Sigmoid colon (tissue), 7 donors: ENCODE data around the gene USP9X. TPM values are rescaled to one million over a fixed set of nuclear protein-coding genes. Genes with fewer than 3 reads are reported as not detected.

Experiments used
- DNase-seq: peaks from one replicate; pipeline ENCODE4 v3.0.0-alpha.2; 2019
- H3K27ac ChIP-seq, 4 donors: fragments of 200-600 bp; sonication (generic); one replicate each; pipeline ENCODE4 v1.5.1; 2016 to 2019; ENCODE audit warnings: mild to moderate bottlenecking in 1 of 4
- H3K27me3 ChIP-seq, 3 donors: fragments of 200-600 bp; sonication (generic); one replicate each; pipeline ENCODE4 v1.5.1; 2019; ENCODE audit warnings: mild to moderate bottlenecking in 1 of 3
- H3K36me3 ChIP-seq, 4 donors: fragments of 200-600 bp; sonication (generic); one replicate each; pipeline ENCODE4 v1.5.1; 2016 to 2019
- H3K4me1 ChIP-seq, 4 donors: fragments of 200-600 bp; sonication (generic); one replicate each; pipeline ENCODE4 v1.5.1; 2017 to 2019
- H3K4me3 ChIP-seq, 4 donors: fragments of 200-600 bp; sonication (generic); one replicate each; pipeline ENCODE4 v1.5.1; 2017 to 2019; ENCODE audit warnings: mild to moderate bottlenecking in 2 of 4, moderate library complexity in 1 of 4
- H3K9me3 ChIP-seq, 4 donors: fragments of 200-600 bp in 3 of 4; sonication (generic) in 3 of 4; one replicate each; pipeline versions ENCODE4 v1.5.1 to v1.6.1; 2013 to 2019
- EP300 ChIP-seq, 4 donors: sonication (generic); formaldehyde crosslinking; IDR thresholded peaks; one replicate each; pipeline ENCODE4 v1.6.1; 2017; ENCODE audit warnings: antibody characterized with exemption in 4 of 4
- POLR2A ChIP-seq, 2 donors: fragments of 450-650 bp; IDR thresholded peaks; one replicate each; pipeline ENCODE4 v1.6.1; 2016; ENCODE audit warnings: antibody characterized with exemption in 2 of 2, mild to moderate bottlenecking in 2 of 2, moderate library complexity in 2 of 2
- POLR2AphosphoS5 ChIP-seq, 4 donors: sonication (generic); formaldehyde crosslinking; IDR thresholded peaks; one replicate each; pipeline ENCODE4 v1.6.1; 2017; ENCODE audit warnings: antibody characterized with exemption in 4 of 4
- WGBS, 2 donors: extraction: QIAGEN DNeasy Blood & Tissue Kit; methylation state at CpG; one replicate each; pipeline ENCODE4 v1.1.7; 2013; 5-methylcytosine and 5-hydroxymethylcytosine counted together
- intact Hi-C: fragments of 100-400 bp; cut with DNase I; formaldehyde crosslinking; loops from one replicate; pipeline ENCODE4 v1.15.1; 2023
- polyA plus RNA-seq, 3 donors: library from polyadenylated mRNA; stranded (reverse); fragments of 200-250 nt; gene quantifications; one replicate each; pipeline ENCODE4 v1.2.3, GENCODE V29; 2013
- total RNA-seq, 4 donors: library from RNA; depleted of rRNA; stranded (reverse); fragments of >200 nt; gene quantifications; one replicate each; pipeline ENCODE4 v1.1.0, GENCODE V29; 2016
- TF ChIP-seq, protein P1 (sequence below), 4 experiments: fragments of 450-650 bp in 3 of 4; fragments of 200-600 bp in 1 of 4; IDR thresholded peaks; one replicate each; pipeline ENCODE4 v1.5.1; 2016 to 2019; ENCODE audit warnings: antibody characterized with exemption in 4 of 4, mild to moderate bottlenecking in 3 of 4, moderate library complexity in 2 of 4
- donor health status: healthy with polysubstance abuse.
- donor health status: Bipolar disorder and iron deficiency.
- donor health status: healthy.

USP9X gene
- 10 to 100 TPM; 64.3 to 84.5 (median 73.6) TPM for total RNA-seq
- polyA plus RNA-seq = 10 to 100 TPM in 2 of 3 donors, 1 to 10 TPM in 1; 9.6 to 18.7 (median 12.0) TPM

DNA sequence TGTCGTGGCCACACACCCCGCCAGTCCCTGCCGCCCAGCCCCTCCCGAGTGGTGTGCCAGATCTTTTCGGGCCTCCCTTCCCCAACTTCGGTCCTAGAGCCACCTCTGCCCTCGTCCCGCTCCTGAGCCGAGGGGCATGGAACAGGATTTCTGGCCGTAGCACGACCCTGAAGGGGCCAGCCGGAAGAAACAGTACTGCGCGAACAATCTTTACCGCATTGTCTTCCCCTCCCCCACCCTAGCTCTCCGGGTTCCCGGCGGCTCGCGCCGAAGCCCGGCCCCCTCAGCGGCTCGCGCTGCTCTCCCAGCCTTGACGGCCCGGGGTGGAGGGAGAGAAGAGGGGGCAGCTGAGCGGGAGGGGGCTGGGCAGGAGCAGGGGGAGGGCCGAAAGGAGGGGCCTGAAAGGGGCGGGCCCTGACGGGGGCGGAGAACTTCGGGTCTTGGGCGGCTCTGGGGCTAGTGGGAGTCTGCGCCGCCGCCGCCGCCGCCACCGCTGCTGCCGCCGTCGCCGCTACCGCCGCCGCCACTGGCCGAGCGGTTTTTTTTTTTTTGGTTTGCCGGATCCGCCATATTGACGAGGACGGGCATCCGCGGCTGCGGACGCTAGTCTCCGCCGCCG is at the start of gene USP9X:
Gene USP9X, plus strand, starts transcription at position 553 of the 619 bp plus-strand sequence. CDS start 38,184 bp downstream, outside the sequence.
- peak; percentile 98 for DNase-seq
- Histone ChIP-seq H3K36me3 (no peaks in the 10 kb centered on the region), H3K27ac (peak within 1 kb of the TSS; percentile 96 to 99 (median 97)), H3K27me3 (no peaks in the 10 kb centered on the region), H3K4me1 (peaks cover 0 to 27% (median 12%) of the 10 kb centered on the region in 4 donors), H3K9me3 (no peaks in the 10 kb centered on the region), H3K4me3 (peak within 1 kb of the TSS; percentile 68 to 94 (median 78))
- intact Hi-C loops = loop anchor here (1.0 to 10.0 kb wide), 4 partner anchors 152 to 438 kb away; partner anchors contain the start of genes CXorf38 and MED14
- no peak for TF ChIP-seq EP300 (IDR thresholded peaks at IDR 0.05)
- TF ChIP-seq POLR2AphosphoS5 (IDR thresholded peaks at IDR 0.05) = peak; percentile 59 to 77 (median 74)
- TF ChIP-seq, protein P1, sequence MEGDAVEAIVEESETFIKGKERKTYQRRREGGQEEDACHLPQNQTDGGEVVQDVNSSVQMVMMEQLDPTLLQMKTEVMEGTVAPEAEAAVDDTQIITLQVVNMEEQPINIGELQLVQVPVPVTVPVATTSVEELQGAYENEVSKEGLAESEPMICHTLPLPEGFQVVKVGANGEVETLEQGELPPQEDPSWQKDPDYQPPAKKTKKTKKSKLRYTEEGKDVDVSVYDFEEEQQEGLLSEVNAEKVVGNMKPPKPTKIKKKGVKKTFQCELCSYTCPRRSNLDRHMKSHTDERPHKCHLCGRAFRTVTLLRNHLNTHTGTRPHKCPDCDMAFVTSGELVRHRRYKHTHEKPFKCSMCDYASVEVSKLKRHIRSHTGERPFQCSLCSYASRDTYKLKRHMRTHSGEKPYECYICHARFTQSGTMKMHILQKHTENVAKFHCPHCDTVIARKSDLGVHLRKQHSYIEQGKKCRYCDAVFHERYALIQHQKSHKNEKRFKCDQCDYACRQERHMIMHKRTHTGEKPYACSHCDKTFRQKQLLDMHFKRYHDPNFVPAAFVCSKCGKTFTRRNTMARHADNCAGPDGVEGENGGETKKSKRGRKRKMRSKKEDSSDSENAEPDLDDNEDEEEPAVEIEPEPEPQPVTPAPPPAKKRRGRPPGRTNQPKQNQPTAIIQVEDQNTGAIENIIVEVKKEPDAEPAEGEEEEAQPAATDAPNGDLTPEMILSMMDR (IDR thresholded peaks at IDR 0.05) = no peak
- TF ChIP-seq POLR2A (IDR thresholded peaks at IDR 0.05) = peak; percentile 19 to 46
- WGBS, 2 donors = 0 to 1% methylated on average over 61 of the region's 61 CpGs

DNA sequence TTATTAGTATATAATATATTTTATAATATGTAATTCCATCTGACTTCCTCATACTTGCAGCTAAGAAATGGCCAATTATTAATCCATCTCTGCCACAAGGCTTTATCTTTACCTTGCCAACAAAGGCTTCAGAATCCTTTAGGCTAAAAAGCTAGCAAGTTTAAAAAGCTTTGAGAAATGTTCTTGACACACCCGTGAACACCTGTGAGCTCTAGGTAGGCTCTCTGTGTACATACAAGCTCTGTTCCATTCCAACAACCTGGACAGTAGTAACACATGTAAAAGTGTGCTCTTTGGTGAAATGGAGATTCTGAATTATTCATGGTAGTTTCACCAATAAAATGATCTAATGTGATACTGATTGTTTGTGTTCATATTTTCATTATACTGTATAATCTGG is 49.7 kb upstream of the USP9X start:
- no peaks in the 10 kb centered on the region for H3K27me3 ChIP-seq
- no peaks in the 10 kb centered on the region for H3K9me3 ChIP-seq
- 24 to 54% methylated on average over 1 of the region's 1 CpG for WGBS, 2 donors

DNA sequence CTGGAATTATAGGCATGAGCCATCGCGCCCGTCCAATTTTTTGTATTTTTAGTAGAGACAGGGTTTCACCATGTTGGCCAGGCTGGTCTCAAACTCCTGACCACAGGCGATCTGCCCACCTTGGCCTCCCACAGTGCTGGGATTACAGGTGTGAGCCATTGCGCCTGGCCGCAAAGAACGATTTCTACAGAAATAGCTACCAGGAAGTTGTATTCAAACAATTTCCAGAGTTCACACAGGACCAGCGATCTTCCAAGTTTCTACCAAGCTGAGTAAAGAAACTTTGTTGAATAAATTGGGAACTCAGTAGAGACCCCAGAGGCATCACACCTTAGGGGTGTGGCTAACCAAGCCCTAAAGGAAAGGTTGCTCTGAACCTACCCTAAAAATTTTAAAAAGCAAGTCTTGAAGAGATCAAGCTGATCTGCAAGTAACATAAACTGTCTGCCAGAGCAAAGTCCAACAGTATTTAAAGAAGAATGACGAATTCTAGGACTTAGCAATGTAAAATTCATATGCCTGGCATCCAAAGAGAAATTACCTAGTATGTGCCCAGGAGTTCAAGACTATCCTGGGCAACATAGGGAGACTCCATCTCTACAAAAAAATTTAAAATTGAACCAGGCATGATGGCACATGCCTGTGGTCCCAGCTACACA is 48.4 kb upstream of the USP9X start:
- Histone ChIP-seq H3K36me3 (no peaks in the 10 kb centered on the region), H3K4me1 (no peaks in the 10 kb centered on the region), H3K27me3 (no peaks in the 10 kb centered on the region), H3K27ac (no peak overlapping the region), H3K4me3 (no peak overlapping the region), H3K9me3 (no peaks in the 10 kb centered on the region)
- 25 to 80% methylated on average over 9 of the region's 9 CpGs for WGBS, 2 donors
- intact Hi-C loops = no loop called here
- TF ChIP-seq POLR2AphosphoS5 (IDR thresholded peaks at IDR 0.05) (no peak), EP300 (IDR thresholded peaks at IDR 0.05) (no peak), POLR2A (IDR thresholded peaks at IDR 0.05) (no peak)
- TF ChIP-seq, protein P1 (IDR thresholded peaks at IDR 0.05) = no peak
- DNase-seq = no peak

More for the DNA sequence above, 49.7 kb upstream of the USP9X start:
- no peak overlapping the region for H3K4me3 ChIP-seq
- intact Hi-C loops = no loop called here
- H3K27ac ChIP-seq = no peak overlapping the region
- DNase-seq = no peak
- no peaks in the 10 kb centered on the region for H3K36me3 ChIP-seq
- TF ChIP-seq POLR2AphosphoS5 (IDR thresholded peaks at IDR 0.05) (no peak), POLR2A (IDR thresholded peaks at IDR 0.05) (no peak), EP300 (IDR thresholded peaks at IDR 0.05) (no peak)
- TF ChIP-seq, protein P1 (IDR thresholded peaks at IDR 0.05) = no peak
- no peaks in the 10 kb centered on the region for H3K4me1 ChIP-seq

DNA sequence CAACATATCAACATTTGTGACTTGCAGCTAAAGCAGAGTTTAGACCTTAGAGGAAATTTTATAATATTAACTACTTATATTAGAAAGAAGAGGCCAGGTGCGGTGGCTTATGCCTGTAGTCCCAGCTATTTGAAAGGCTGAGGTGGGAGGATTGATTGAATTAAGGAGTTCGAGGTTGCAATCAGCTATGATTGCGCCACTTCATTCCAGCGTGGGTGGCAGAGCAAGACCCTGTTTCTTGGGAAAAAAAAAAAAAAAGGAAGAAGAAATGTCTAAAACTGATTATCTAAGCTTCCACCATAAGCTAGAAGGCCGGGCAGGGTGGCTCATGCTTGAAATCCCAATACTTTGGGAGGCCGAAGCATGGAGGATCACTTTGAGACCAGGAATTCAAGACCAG is 42.0 kb upstream of the USP9X start:
- Histone ChIP-seq H3K27ac (no peak overlapping the region), H3K9me3 (no peaks in the 10 kb centered on the region), H3K4me1 (peaks cover 0 to 4% (median 0%) of the 10 kb centered on the region in 4 donors), H3K27me3 (no peaks in the 10 kb centered on the region), H3K36me3 (no peaks in the 10 kb centered on the region), H3K4me3 (no peak overlapping the region)
- DNase-seq = no peak
- no peak for TF ChIP-seq POLR2A (IDR thresholded peaks at IDR 0.05)
- TF ChIP-seq, protein P1 (IDR thresholded peaks at IDR 0.05) = no peak
- no peak for TF ChIP-seq EP300 (IDR thresholded peaks at IDR 0.05)
- no peak for TF ChIP-seq POLR2AphosphoS5 (IDR thresholded peaks at IDR 0.05)
- 89 to 91% methylated on average over 6 of the region's 6 CpGs for WGBS, 2 donors
- intact Hi-C loops = no loop called here
